ENCODE data around the gene COX4I2.
A peak's percentile ranks its signal among the peaks of the same experiment; 100 is the strongest.

COX4I2 gene

DNA sequence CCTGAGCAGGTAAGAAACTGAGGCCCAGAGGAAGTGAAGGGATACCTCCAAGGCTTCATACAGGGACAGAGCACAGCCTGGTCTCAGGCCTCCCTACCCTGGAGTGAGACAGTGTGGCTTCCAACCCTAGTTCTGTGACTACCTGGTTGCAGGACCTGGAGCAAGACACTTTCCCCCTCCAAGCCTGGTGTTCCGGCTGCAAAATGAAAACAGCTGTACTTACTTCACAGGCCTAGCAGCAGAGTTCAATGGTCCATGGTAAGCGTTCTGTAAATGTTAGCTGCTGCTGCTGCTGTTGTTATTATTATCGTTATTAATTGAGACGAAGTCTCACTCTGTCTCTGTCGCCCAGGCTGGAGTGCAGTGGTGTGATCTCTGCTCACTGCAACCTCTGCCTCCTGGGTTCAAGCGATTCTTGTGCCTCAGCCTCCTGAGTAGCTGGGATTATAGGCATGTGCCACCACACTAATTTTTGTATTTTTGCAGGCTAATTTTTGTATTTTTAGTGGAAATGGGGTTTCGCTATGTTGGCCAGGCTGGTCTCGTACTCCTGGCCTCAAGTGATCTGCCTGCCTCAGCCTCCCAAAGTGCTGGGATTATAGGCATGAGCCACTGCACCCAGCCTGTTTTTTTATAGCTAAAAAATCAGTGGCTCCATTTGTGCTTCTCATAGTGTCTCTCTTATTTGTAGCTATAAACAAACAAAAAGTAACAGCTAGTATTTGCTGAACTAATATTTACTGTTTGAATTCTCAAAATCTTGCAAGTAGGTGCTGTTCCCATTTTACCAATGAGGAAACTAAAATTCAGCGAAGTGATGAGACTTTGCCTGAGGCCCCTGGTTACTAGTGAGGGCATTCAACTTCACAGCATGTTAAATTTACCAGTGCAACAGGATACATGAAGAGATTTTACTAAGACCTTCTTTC, 41.9 kb downstream of the COX4I2 start:
- Histone ChIP-seq H3K27ac (peak overlapping the region; percentile 32 to 82), H3K4me3 (no peak overlapping the region)
- TF ChIP-seq, protein P1, sequence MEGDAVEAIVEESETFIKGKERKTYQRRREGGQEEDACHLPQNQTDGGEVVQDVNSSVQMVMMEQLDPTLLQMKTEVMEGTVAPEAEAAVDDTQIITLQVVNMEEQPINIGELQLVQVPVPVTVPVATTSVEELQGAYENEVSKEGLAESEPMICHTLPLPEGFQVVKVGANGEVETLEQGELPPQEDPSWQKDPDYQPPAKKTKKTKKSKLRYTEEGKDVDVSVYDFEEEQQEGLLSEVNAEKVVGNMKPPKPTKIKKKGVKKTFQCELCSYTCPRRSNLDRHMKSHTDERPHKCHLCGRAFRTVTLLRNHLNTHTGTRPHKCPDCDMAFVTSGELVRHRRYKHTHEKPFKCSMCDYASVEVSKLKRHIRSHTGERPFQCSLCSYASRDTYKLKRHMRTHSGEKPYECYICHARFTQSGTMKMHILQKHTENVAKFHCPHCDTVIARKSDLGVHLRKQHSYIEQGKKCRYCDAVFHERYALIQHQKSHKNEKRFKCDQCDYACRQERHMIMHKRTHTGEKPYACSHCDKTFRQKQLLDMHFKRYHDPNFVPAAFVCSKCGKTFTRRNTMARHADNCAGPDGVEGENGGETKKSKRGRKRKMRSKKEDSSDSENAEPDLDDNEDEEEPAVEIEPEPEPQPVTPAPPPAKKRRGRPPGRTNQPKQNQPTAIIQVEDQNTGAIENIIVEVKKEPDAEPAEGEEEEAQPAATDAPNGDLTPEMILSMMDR (IDR thresholded peaks at IDR 0.05): no peak
- no peak for DNase-seq (ENCODE audit: low spot score)

DNA sequence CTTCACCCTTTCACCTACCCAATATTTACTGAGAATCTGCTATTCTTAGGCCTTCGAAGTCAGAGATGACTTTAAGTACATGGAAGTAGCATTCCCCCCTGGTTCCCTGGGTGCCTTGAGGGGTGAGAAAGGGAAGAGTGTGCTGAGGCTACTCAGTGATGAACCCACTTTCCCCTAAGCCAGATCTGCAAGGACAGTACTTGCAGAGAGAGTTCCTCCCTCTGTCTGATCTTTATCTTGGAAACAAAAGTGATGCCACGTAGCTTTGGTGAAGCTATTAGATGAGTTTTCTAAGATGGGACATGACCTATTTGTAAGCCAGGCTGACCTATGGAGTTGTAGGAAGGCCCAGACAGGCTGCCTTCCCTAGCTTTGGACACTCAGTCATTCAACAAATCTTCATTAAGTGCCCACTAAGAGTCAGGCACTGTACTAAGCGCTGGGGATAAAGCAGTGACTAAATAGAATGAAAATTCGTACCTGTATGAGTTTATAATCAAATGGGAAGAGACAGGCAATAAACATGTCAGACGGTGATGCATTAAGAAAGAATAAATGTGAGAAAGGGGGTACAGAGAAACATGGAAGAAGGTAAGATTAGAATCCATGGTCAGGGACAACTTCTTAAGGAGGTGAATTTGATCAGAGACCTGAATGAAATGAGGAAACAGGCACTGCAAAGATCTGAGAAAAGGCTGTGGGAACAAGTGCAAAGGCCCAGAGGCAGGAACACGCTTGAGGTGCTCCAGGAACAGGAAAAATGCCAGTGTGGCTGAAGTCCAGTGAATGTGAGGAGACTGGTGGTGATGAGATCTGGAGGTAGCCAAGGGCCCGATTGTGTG, 42.8 kb downstream of the COX4I2 start:
- H3K4me3 ChIP-seq: no peak overlapping the region
- DNase-seq (ENCODE audit: low spot score): no peak
- H3K27ac ChIP-seq: peak overlapping the region in 1 of 2 donors; percentile 82
- TF ChIP-seq, protein P1 (IDR thresholded peaks at IDR 0.05): no peak

DNA sequence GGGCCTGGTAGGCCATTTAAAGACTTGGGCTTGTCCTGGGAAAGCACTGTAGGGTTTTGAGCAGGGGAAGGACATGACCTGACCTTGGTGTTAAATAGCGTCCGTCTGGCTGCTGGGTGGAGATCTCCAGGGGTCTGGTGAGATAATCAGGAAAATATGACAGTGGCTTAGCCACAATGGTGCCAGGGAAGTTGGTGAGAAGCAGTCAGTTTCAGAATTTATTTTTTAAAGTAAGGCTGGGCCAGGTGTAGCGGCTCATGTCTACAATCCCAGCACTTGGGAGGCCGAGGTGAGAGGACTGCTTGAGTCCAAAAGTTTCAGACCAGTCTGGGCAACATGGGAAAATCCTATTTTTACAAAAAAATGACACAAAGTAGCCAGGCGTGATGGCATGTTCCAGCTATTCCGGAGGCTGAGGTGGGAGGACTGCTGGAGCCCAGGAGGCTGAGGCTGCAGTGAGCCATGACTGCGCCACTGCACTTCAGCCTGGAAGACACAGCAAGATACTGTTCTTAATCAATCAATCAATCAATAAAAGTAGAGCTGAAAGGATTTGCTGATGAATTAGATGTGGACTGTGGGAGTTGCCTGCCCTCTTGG, 43.5 kb downstream of the COX4I2 start:
- TF ChIP-seq, protein P1 (IDR thresholded peaks at IDR 0.05): no peak
- Histone ChIP-seq H3K4me3 (no peak overlapping the region), H3K27ac (peak overlapping the region in 1 of 2 donors; percentile 82)
- no peak for DNase-seq (ENCODE audit: low spot score)

DNA sequence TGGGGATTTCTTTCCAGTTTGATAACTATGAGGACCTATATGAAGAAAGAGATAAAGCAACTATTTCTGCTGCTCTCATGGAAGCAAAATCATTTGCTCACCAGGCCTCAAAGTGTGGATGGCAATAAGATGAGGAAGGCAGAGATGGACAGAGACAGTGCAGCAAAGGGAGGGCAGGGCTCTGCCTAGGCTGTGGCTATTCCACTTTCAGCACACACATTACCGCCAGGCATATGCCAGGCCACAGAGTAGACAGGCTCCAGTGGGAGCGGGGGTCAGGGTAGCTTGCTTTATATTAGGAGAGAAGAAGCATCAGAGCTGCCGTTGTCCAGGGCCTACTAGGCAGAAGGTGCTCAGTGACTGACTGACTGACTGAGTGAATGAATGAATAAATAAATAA, 44.1 kb downstream of the COX4I2 start:
- H3K27ac ChIP-seq: peak overlapping the region; percentile 1 to 82
- H3K4me3 ChIP-seq: no peak overlapping the region
- TF ChIP-seq, protein P1 (IDR thresholded peaks at IDR 0.05): no peak
- DNase-seq (ENCODE audit: low spot score): no peak

DNA sequence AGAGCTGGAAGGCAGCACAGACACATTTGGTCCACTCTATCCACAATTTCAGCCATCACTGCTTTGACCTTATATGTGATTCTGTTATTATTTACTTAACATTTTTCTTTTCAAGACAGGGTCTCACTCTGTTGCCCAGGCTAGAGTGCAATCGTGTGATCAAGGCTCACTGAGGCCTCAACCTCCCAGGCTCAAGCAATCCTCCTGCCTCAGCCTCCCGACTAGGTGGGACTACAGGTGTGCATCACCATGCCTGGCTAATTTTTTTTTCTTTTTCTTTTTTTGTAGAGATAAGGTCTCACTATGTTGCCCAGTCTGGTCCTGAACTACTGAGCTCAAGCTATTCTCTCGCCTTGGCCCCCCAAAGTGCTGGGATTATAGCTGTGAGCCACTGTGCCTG, 44.6 kb downstream of the COX4I2 start:
- TF ChIP-seq, protein P1 (IDR thresholded peaks at IDR 0.05): no peak
- Histone ChIP-seq H3K4me3 (no peak overlapping the region), H3K27ac (peak overlapping the region; percentile 1 to 82)
- DNase-seq (ENCODE audit: low spot score): no peak

DNA sequence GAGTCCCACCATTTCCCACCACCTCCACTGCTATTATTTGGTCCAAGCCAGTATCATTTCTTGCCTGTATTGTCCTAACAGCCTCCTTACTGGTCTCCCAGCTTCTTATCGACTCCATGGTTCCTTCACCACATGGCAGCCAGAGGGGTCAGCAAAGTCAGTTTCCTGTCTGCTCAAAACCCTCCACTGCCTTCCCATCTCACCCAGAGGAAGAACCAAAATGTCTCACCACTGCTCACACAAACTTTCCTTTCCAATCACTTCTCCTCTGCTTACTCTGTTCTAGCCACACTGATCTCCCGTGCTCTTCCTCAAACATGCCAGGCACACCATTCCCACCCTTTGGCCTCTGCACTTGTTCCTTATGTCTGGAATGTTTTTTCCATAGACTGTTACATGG, 45.2 kb downstream of the COX4I2 start:
- no peak overlapping the region for H3K4me3 ChIP-seq
- H3K27ac ChIP-seq: peak overlapping the region; percentile 31 to 59
- TF ChIP-seq, protein P1 (IDR thresholded peaks at IDR 0.05): no peak

More for the DNA sequence above, 45.2 kb downstream of the COX4I2 start:
- DNase-seq (ENCODE audit: low spot score): no peak
